PC-3 (cell line): Measurements from ENCODE around the gene RAX2. TPM values are rescaled to one million over a fixed set of nuclear protein-coding genes. Genes with fewer than 3 reads are reported as not detected.

Experiments used
- ATAC-seq: fragments of 200-7000 bp; cut with Tn5 transposase; 2 replicates; pipeline ENCODE4 v1.9.1; 2020; ENCODE audit warnings: mild to moderate bottlenecking, moderate library complexity
- Bru-seq: library from RNA; stranded (reverse); fragments of 400-500 nt; gene quantifications from one replicate; lab custom pipeline; 2021; lab: Mats Ljungman, UMichigan
- BruChase-seq, 2 experiments: library from RNA; stranded (reverse); fragments of 400-500 nt; gene quantifications; one replicate each; lab custom pipeline; 2021; lab: Mats Ljungman, UMichigan
- BruUV-seq: library from RNA; stranded (reverse); fragments of 400-500 nt; replicated peaks from 2 replicates; lab custom pipeline; 2021; lab: Mats Ljungman, UMichigan
- CTCF ChIA-PET: fragments of 300-600 bp; sonication (Branson Sonifier 250); formaldehyde crosslinking; loops from one replicate; lab custom pipeline; 2022; ENCODE audit warnings: antibody characterized with exemption; lab: Charles Lee
- POLR2A ChIA-PET: fragments of 300-600 bp; sonication (Branson Sonifier 250); formaldehyde crosslinking; loops from one replicate; lab custom pipeline; 2022; ENCODE audit warnings: antibody characterized with exemption; ENCODE audit not compliant: unreplicated experiment; lab: Charles Lee
- DNase-seq: peaks from one replicate; pipeline ENCODE4 v3.0.0-alpha.2; 2015
- H2AFZ ChIP-seq: fragments of 300-600 bp; sonication (generic); 2 replicates; pipeline ENCODE4 v1.6.0; 2016; ENCODE audit warnings: antibody characterized with exemption, low read length
- H3F3A ChIP-seq: fragments of 300-600 bp; sonication (generic); one replicate; pipeline ENCODE4 v1.6.0; 2017; ENCODE audit warnings: antibody characterized with exemption, low read length, control low read depth, mild to moderate bottlenecking; ENCODE audit not compliant: unreplicated experiment
- H3K27ac ChIP-seq: fragments of 300-600 bp; sonication (generic); 2 replicates; pipeline ENCODE4 v1.5.1; 2016; ENCODE audit warnings: mild to moderate bottlenecking, low read length
- H3K27me3 ChIP-seq: fragments of 300-600 bp; sonication (generic); 2 replicates; pipeline ENCODE4 v1.6.1; 2016; ENCODE audit warnings: low read length, mixed read lengths
- H3K36me3 ChIP-seq: fragments of 300-600 bp; sonication (generic); 2 replicates; pipeline ENCODE4 v1.6.1; 2016; ENCODE audit warnings: low read depth, mixed run types, low read length, mixed read lengths
- H3K4me1 ChIP-seq: fragments of 300-600 bp; sonication (generic); 2 replicates; pipeline ENCODE4 v1.5.1; 2016; ENCODE audit warnings: low read length; ENCODE audit not compliant: insufficient read depth
- H3K4me2 ChIP-seq: fragments of 300-600 bp; sonication (generic); 2 replicates; pipeline ENCODE4 v1.6.0; 2016; ENCODE audit warnings: low read length
- H3K4me3 ChIP-seq: fragments of 300-600 bp; sonication (generic); 2 replicates; pipeline ENCODE4 v1.5.1; 2016; ENCODE audit warnings: mild to moderate bottlenecking, low read length, mixed read lengths
- H3K79me2 ChIP-seq: fragments of 300-600 bp; sonication (generic); 2 replicates; pipeline ENCODE4 v1.6.1; 2017; ENCODE audit warnings: low read length, mixed read lengths
- H3K9ac ChIP-seq: fragments of 300-600 bp; sonication (generic); 2 replicates; pipeline ENCODE4 v1.6.0; 2016; ENCODE audit warnings: mild to moderate bottlenecking, low read length
- H3K9me2 ChIP-seq: fragments of 300-600 bp; sonication (generic); replicated peaks from 2 replicates; pipeline ENCODE4 v1.6.1; 2016; ENCODE audit warnings: mixed run types, low read length, mixed read lengths
- H3K9me3 ChIP-seq: fragments of 300-600 bp; sonication (generic); 2 replicates; pipeline ENCODE4 v1.6.1; 2016; ENCODE audit warnings: low read length, mixed read lengths
- H4K20me1 ChIP-seq: fragments of 300-600 bp; sonication (generic); 2 replicates; pipeline ENCODE4 v1.6.1; 2016; ENCODE audit warnings: low read length, mixed read lengths
- EZH2 ChIP-seq: fragments of 300-600 bp; sonication (generic); IDR thresholded peaks from one replicate; pipeline ENCODE4 v1.6.1; 2017; ENCODE audit warnings: antibody characterized with exemption, mild to moderate bottlenecking, low read length; ENCODE audit not compliant: unreplicated experiment
- EZH2phosphoT487 ChIP-seq: fragments of 300-600 bp; sonication (generic); IDR thresholded peaks from 2 replicates; pipeline ENCODE4 v1.6.1; 2018; ENCODE audit warnings: mild to moderate bottlenecking, antibody characterized with exemption, low read length, borderline replicate concordance
- intact Hi-C: fragments of 100-400 bp; cut with micrococcal nuclease; formaldehyde crosslinking; loops from 2 replicates; pipeline ENCODE4 v1.9.0; 2023
- long read RNA-seq: library from polyadenylated mRNA; unstranded; transcript quantifications from one replicate; pipeline ENCODE4 v2.0.0, GENCODE V29; 2021; ENCODE audit not compliant: unreplicated experiment
- total RNA-seq: library from RNA; depleted of rRNA; stranded (reverse); fragments of >200 nt; gene quantifications from 2 replicates; pipeline ENCODE4 v1.2.3, GENCODE V29; 2014; rRNA removed
- TF ChIP-seq, protein P1 (sequence below): fragments of 300-600 bp; sonication (generic); conservative IDR thresholded peaks from 2 replicates; pipeline ENCODE4 v1.5.1; 2017; ENCODE audit warnings: antibody characterized with exemption, low read depth, mild to moderate bottlenecking, low read length

RAX2 gene
- total RNA-seq = not detected in 2 replicates
- Bru-seq, nascent RNA = not detected
- not detected for BruChase-seq, experiment 1, labeled RNA remaining after a 6-hour chase
- BruChase-seq, experiment 2, labeled RNA remaining after a 2-hour chase = not detected
- long read RNA-seq = 0 reads

GRCh38 chr19:3771906-3772455 is at the start of gene RAX2:
Gene RAX2 (minus strand): TSS chr19:3772228. CDS start chr19:3771742, 486 bp downstream.
- Histone ChIP-seq H3K9me3 (no peaks in the 10 kb centered on the region), H3K27me3 (no peaks in the 10 kb centered on the region), H3F3A (no peaks in the 10 kb centered on the region), H3K4me3 (no peak within 1 kb of the TSS), H2AFZ (no peak within 1 kb of the TSS), H4K20me1 (no peaks in the 10 kb centered on the region), H3K4me1 (no peaks in the 10 kb centered on the region), H3K36me3 (no peaks in the 10 kb centered on the region), H3K27ac (no peak within 1 kb of the TSS), H3K79me2 (no peaks in the 10 kb centered on the region), H3K9ac (no peak within 1 kb of the TSS), H3K4me2 (no peak within 1 kb of the TSS), H3K9me2 (no peaks in the 10 kb centered on the region)
- TF ChIP-seq EZH2 = no peak
- TF ChIP-seq, protein P1, sequence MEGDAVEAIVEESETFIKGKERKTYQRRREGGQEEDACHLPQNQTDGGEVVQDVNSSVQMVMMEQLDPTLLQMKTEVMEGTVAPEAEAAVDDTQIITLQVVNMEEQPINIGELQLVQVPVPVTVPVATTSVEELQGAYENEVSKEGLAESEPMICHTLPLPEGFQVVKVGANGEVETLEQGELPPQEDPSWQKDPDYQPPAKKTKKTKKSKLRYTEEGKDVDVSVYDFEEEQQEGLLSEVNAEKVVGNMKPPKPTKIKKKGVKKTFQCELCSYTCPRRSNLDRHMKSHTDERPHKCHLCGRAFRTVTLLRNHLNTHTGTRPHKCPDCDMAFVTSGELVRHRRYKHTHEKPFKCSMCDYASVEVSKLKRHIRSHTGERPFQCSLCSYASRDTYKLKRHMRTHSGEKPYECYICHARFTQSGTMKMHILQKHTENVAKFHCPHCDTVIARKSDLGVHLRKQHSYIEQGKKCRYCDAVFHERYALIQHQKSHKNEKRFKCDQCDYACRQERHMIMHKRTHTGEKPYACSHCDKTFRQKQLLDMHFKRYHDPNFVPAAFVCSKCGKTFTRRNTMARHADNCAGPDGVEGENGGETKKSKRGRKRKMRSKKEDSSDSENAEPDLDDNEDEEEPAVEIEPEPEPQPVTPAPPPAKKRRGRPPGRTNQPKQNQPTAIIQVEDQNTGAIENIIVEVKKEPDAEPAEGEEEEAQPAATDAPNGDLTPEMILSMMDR = no peak
- no peak for TF ChIP-seq EZH2phosphoT487
- DNase-seq (no peak), ATAC-seq (no peak)
- no TSS peak for BruUV-seq
- POLR2A ChIA-PET = no interaction called here
- CTCF ChIA-PET = no interaction called here
- intact Hi-C loops = no loop called here

GRCh38 chr19:3821156-3821555 is 49.1 kb upstream of the RAX2 start:
- H3K9me2 ChIP-seq = no peaks in the 10 kb centered on the region
- intact Hi-C loops = no loop called here
- H3K4me3 ChIP-seq = no peak overlapping the region
- H3K27me3 ChIP-seq = no peaks in the 10 kb centered on the region
- H3K9me3 ChIP-seq = no peaks in the 10 kb centered on the region
- no peak overlapping the region for H2AFZ ChIP-seq
- H3K9ac ChIP-seq = no peak overlapping the region
- no peaks in the 10 kb centered on the region for H4K20me1 ChIP-seq
- no TSS peak for BruUV-seq
- H3K4me1 ChIP-seq = peaks cover 7% of the 10 kb centered on the region; the same call in 1 of the 2 replicates
- H3K27ac ChIP-seq = no peak overlapping the region
- H3K4me2 ChIP-seq = no peak overlapping the region
- H3K79me2 ChIP-seq = no peaks in the 10 kb centered on the region
- ATAC-seq = no peak
- no peaks in the 10 kb centered on the region for H3K36me3 ChIP-seq
- no peak for DNase-seq
- H3F3A ChIP-seq = no peaks in the 10 kb centered on the region
- no peak for TF ChIP-seq EZH2
- TF ChIP-seq, protein P1 = no peak
- TF ChIP-seq EZH2phosphoT487 = no peak
- ChIA-PET POLR2A (no interaction called here), CTCF (no interaction called here)

GRCh38 chr19:3819989-3820388 is 48.0 kb upstream of the RAX2 start:
- POLR2A ChIA-PET = no interaction called here
- Histone ChIP-seq H3K9me2 (no peaks in the 10 kb centered on the region), H3K27me3 (no peaks in the 10 kb centered on the region), H3K4me1 (peaks cover 7% of the 10 kb centered on the region; the same call in 1 of the 2 replicates), H3K9me3 (no peaks in the 10 kb centered on the region), H4K20me1 (no peaks in the 10 kb centered on the region), H2AFZ (no peak overlapping the region), H3K4me3 (no peak overlapping the region), H3K9ac (no peak overlapping the region), H3K36me3 (no peaks in the 10 kb centered on the region), H3F3A (no peaks in the 10 kb centered on the region), H3K27ac (no peak overlapping the region), H3K4me2 (no peak overlapping the region), H3K79me2 (no peaks in the 10 kb centered on the region)
- no TSS peak for BruUV-seq
- no peak for DNase-seq
- ATAC-seq = no peak
- CTCF ChIA-PET = no interaction called here
- intact Hi-C loops = no loop called here
- TF ChIP-seq EZH2phosphoT487 = no peak
